Retinal pigment epithelial cell (primary cell): Measurements from ENCODE around the gene GRPEL1.

Source experiments
- DNase-seq: peaks from one replicate; pipeline ENCODE4 v3.0.0-alpha.2; 2010; ENCODE audit warnings: low read depth
- H3K4me3 ChIP-seq: 2 replicates; pipeline ENCODE4 v1.5.1; 2011; ENCODE audit warnings: mild to moderate bottlenecking, low read length, control low read depth, moderate library complexity
- TF ChIP-seq, protein P1 (sequence below): conservative IDR thresholded peaks from 2 replicates; pipeline ENCODE4 v1.5.1; 2011; ENCODE audit warnings: low read depth, low read length, control low read depth, inconsistent platforms

GRPEL1 gene

GRCh38 chr4:7055111-7055989 lies 12.5 kb downstream of the GRPEL1 start:
- DNase-seq: no peak
- H3K4me3 ChIP-seq: no peak overlapping the region
- TF ChIP-seq, protein P1, sequence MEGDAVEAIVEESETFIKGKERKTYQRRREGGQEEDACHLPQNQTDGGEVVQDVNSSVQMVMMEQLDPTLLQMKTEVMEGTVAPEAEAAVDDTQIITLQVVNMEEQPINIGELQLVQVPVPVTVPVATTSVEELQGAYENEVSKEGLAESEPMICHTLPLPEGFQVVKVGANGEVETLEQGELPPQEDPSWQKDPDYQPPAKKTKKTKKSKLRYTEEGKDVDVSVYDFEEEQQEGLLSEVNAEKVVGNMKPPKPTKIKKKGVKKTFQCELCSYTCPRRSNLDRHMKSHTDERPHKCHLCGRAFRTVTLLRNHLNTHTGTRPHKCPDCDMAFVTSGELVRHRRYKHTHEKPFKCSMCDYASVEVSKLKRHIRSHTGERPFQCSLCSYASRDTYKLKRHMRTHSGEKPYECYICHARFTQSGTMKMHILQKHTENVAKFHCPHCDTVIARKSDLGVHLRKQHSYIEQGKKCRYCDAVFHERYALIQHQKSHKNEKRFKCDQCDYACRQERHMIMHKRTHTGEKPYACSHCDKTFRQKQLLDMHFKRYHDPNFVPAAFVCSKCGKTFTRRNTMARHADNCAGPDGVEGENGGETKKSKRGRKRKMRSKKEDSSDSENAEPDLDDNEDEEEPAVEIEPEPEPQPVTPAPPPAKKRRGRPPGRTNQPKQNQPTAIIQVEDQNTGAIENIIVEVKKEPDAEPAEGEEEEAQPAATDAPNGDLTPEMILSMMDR: no peak

DNA sequence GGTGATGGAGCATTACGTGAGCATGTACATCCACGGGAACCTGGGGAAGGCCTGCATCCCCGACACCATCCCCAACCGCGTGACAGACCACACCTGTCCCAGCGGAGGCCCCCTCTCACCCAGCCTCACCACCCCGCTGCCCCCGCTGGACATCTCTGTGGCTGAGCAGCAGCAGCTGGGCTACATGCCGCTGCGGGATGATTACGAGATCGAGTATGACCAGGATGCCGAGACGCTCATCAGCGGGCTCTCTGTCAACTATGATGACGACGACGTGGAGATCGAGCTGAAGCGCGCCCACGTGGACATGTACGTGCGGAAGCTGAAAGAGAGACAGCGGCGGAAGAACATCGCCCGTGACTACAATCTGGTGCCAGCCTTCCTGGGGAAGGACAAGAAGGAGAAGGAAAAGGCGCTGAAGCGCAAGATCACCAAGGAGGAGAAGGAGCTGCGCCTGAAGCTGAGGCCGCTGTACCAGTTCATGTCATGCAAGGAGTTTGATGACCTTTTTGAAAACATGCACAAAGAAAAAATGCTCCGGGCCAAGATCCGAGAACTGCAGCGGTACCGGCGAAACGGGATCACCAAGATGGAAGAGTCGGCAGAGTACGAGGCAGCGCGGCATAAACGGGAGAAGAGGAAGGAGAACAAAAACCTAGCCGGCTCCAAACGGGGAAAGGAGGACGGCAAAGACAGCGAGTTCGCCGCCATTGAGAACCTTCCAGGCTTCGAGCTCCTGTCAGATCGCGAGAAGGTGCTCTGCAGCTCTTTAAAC lies 13.6 kb downstream of the GRPEL1 start:
- no peak for DNase-seq
- no peak overlapping the region for H3K4me3 ChIP-seq
- TF ChIP-seq, protein P1: no peak

GRCh38 chr4:7052923-7053715 lies 14.7 kb downstream of the GRPEL1 start:
- no peak overlapping the region for H3K4me3 ChIP-seq
- TF ChIP-seq, protein P1: no peak
- no peak for DNase-seq

GRCh38 chr4:7052313-7052712 lies 15.6 kb downstream of the GRPEL1 start:
- no peak overlapping the region for H3K4me3 ChIP-seq
- DNase-seq: no peak
- TF ChIP-seq, protein P1: no peak

- H3K4me3 ChIP-seq: no peak overlapping the region
- no peak for DNase-seq
- TF ChIP-seq, protein P1: no peak
Measured at GRCh38 chr4:7051905-7052304, 16.0 kb downstream of the GRPEL1 start.

DNA sequence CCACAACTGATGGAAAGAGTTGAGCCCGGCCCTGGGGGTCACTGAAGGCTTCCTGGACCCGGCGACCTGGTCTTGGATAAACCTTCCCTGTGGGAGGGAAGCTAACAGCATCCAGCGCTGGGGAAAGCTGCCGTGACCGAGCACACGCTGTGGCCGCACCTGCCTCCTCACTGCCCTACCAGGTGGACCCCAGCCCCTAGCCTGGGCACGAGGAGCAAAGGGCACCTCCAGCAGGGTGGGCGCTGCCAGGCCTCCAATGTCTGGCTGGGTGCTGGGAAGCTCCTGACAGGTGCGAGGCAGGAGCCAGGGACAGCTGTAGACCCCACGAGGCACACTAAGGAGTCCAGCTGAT lies 16.7 kb downstream of the GRPEL1 start:
- TF ChIP-seq, protein P1: no peak
- no peak overlapping the region for H3K4me3 ChIP-seq
- no peak for DNase-seq
